Measurements from ENCODE around the gene CRYBA4.

- TF ChIP-seq CTCF (IDR thresholded peaks at IDR 0.05) (no peak), POLR2A (IDR thresholded peaks at IDR 0.05) (no peak)
Observed at GRCh38 chr22:26599505-26599904, 22.3 kb upstream of the CRYBA4 start.

Data from Peyer's patch (tissue), 4 donors.